IMR-90 (cell line): ENCODE results near the gene TEX22. TPM values are rescaled to one million over a fixed set of nuclear protein-coding genes. Genes with fewer than 3 reads are reported as not detected.

Experiments used
- ATAC-seq: fragments of 200-7000 bp; cut with Tn5 transposase; 2 replicates; pipeline ENCODE4 v1.9.1; 2020; ENCODE audit warnings: low read depth, mild to moderate bottlenecking, moderate library complexity
- BruUV-seq: library from RNA; stranded (reverse); fragments of 400-500 nt; replicated peaks from 2 replicates; lab custom pipeline; 2021; lab: Mats Ljungman, UMichigan
- CTCF ChIA-PET: fragments of 300-600 bp; formaldehyde crosslinking; extraction: SDS; loops from one replicate; lab custom pipeline; 2021; ENCODE audit warnings: antibody characterized with exemption; lab: Yijun Ruan, JAX
- POLR2A ChIA-PET: fragments of 300-600 bp; sonication (Branson Sonifier 250); formaldehyde crosslinking; loops from one replicate; lab custom pipeline; 2022; ENCODE audit warnings: antibody characterized with exemption; ENCODE audit not compliant: unreplicated experiment; lab: Charles Lee
- DNase-seq: peaks from one replicate; pipeline ENCODE4 v3.0.0; 2013
- H2AFZ ChIP-seq: replicated peaks from 2 replicates; pipeline ENCODE3; 2013; ENCODE audit warnings: low read length, mild to moderate bottlenecking; ENCODE audit not compliant: poor library complexity
- H2AK5ac ChIP-seq: 2 replicates; pipeline ENCODE4 v1.6.1; 2013; ENCODE audit warnings: low read depth, low read length, inconsistent platforms
- H2AK9ac ChIP-seq: replicated peaks from 2 replicates; pipeline ENCODE3; 2013; ENCODE audit warnings: mild to moderate bottlenecking, low read depth, low read length, moderate library complexity; ENCODE audit not compliant: poor library complexity
- H2BK120ac ChIP-seq: 2 replicates; pipeline ENCODE4 v1.6.1; 2013; ENCODE audit warnings: low read depth, low read length, inconsistent platforms
- H2BK15ac ChIP-seq: 3 replicates; pipeline ENCODE4 v1.6.1; 2013; ENCODE audit warnings: low read depth, low read length, inconsistent platforms
- H2BK20ac ChIP-seq: 2 replicates; pipeline ENCODE4 v1.6.1; 2013; ENCODE audit warnings: low read depth, mild to moderate bottlenecking, inconsistent platforms, low read length, moderate library complexity
- H2BK5ac ChIP-seq: 2 replicates; pipeline ENCODE4 v1.6.1; 2013; ENCODE audit warnings: mild to moderate bottlenecking, low read depth, low read length, inconsistent platforms; ENCODE audit not compliant: poor library complexity, severe bottlenecking
- H3K14ac ChIP-seq: replicated peaks from 2 replicates; pipeline ENCODE4 v1.6.1; 2013; ENCODE audit warnings: low read depth, low read length, inconsistent platforms
- H3K18ac ChIP-seq: 2 replicates; pipeline ENCODE4 v1.6.1; 2013; ENCODE audit warnings: low read depth, low read length, control low read depth
- H3K23ac ChIP-seq: 2 replicates; pipeline ENCODE4 v1.6.1; 2013; ENCODE audit warnings: low read depth, low read length, inconsistent platforms
- H3K27ac ChIP-seq: 2 replicates; pipeline ENCODE4 v1.5.1; 2013; ENCODE audit warnings: mild to moderate bottlenecking, control low read depth, low read length; ENCODE audit not compliant: insufficient read depth
- H3K27me3 ChIP-seq: 2 replicates; pipeline ENCODE4 v1.6.1; 2013; ENCODE audit warnings: low read length; ENCODE audit not compliant: control insufficient read depth, insufficient read depth
- H3K36me3 ChIP-seq: 2 replicates; pipeline ENCODE4 v1.6.1; 2013; ENCODE audit warnings: low read length, mixed read lengths; ENCODE audit not compliant: control insufficient read depth, insufficient read depth
- H3K4ac ChIP-seq: 2 replicates; pipeline ENCODE4 v1.6.1; 2013; ENCODE audit warnings: low read depth, low read length, inconsistent platforms
- H3K4me1 ChIP-seq: 2 replicates; pipeline ENCODE4 v1.6.1; 2013; ENCODE audit warnings: low read length, mixed read lengths; ENCODE audit not compliant: control insufficient read depth, insufficient read depth
- H3K4me2 ChIP-seq: 2 replicates; pipeline ENCODE4 v1.6.1; 2013; ENCODE audit warnings: low read depth, mild to moderate bottlenecking, control low read depth, low read length, moderate library complexity
- H3K4me3 ChIP-seq: 2 replicates; pipeline ENCODE4 v1.5.1; 2013; ENCODE audit warnings: low read depth, mild to moderate bottlenecking, control low read depth, low read length, moderate library complexity; ENCODE audit not compliant: insufficient read depth
- H3K56ac ChIP-seq: 2 replicates; pipeline ENCODE4 v1.6.1; 2013; ENCODE audit warnings: low read length, inconsistent platforms; ENCODE audit not compliant: insufficient read depth; ENCODE audit errors: extremely low read depth
- H3K79me1 ChIP-seq, 2 experiments: 2 replicates each; pipeline ENCODE4 v1.6.1; 2013; ENCODE audit warnings: low read length in 2 of 2, inconsistent platforms in 1 of 2, low read depth in 1 of 2
- H3K9ac ChIP-seq: 2 replicates; pipeline ENCODE4 v1.6.1; 2013; ENCODE audit warnings: low read depth, low read length, control low read depth
- H3K9me1 ChIP-seq: 2 replicates; pipeline ENCODE4 v1.6.1; 2013; ENCODE audit warnings: low read length, inconsistent platforms; ENCODE audit not compliant: insufficient read depth
- H3K9me3 ChIP-seq: 2 replicates; pipeline ENCODE4 v1.6.1; 2013; ENCODE audit warnings: low read length; ENCODE audit not compliant: control insufficient read depth, insufficient read depth
- H4K20me1 ChIP-seq: 2 replicates; pipeline ENCODE4 v1.6.1; 2013; ENCODE audit warnings: low read length, inconsistent platforms; ENCODE audit not compliant: insufficient read depth
- H4K5ac ChIP-seq: 2 replicates; pipeline ENCODE4 v1.6.1; 2013; ENCODE audit warnings: mild to moderate bottlenecking, low read depth, low read length, control low read depth
- H4K8ac ChIP-seq, 2 experiments: 2 replicates each; pipeline ENCODE4 v1.6.1; 2013; ENCODE audit warnings: low read depth in 2 of 2, low read length in 2 of 2, control low read depth in 1 of 2, inconsistent platforms in 1 of 2
- H4K91ac ChIP-seq: 2 replicates; pipeline ENCODE4 v1.6.1; 2013; ENCODE audit warnings: low read depth, low read length, inconsistent platforms; ENCODE audit not compliant: insufficient read depth
- BHLHE40 ChIP-seq: fragments of 150-350 bp; IDR thresholded peaks from 2 replicates; pipeline ENCODE4 v1.6.1; 2016; ENCODE audit warnings: mild to moderate bottlenecking, low read depth, low read length
- CEBPB ChIP-seq: IDR thresholded peaks from 2 replicates; pipeline ENCODE4 v1.6.1; 2012; ENCODE audit warnings: low read depth, low read length, improper control_type of control experiment
- CTCF ChIP-seq: conservative IDR thresholded peaks from 2 replicates; pipeline ENCODE4 v1.5.1; 2012; ENCODE audit warnings: mild to moderate bottlenecking, low read depth, low read length, improper control_type of control experiment
- MAZ ChIP-seq: IDR thresholded peaks from 2 replicates; pipeline ENCODE4 v1.6.1; 2012; ENCODE audit warnings: low read depth, mild to moderate bottlenecking, low read length, improper control_type of control experiment, moderate library complexity, borderline replicate concordance
- MXI1 ChIP-seq: IDR thresholded peaks from 2 replicates; pipeline ENCODE4 v1.6.1; 2012; ENCODE audit warnings: low read depth, mild to moderate bottlenecking, low read length, moderate library complexity, borderline replicate concordance
- NFE2L2 ChIP-seq: fragments of 150-350 bp; IDR thresholded peaks from 2 replicates; pipeline ENCODE4 v1.6.1; 2016; ENCODE audit warnings: low read depth, mild to moderate bottlenecking, low read length
- RFX5 ChIP-seq: IDR thresholded peaks from 2 replicates; pipeline ENCODE4 v1.8.0; 2012; ENCODE audit warnings: low read depth, mild to moderate bottlenecking, low read length, moderate library complexity
- SMC3 ChIP-seq: fragments of 150-350 bp; IDR thresholded peaks from 2 replicates; pipeline ENCODE4 v1.6.1; 2016; ENCODE audit warnings: low read depth, mild to moderate bottlenecking, antibody characterized with exemption, low read length, moderate library complexity
- WGBS, 2 experiments: methylation state at CpG; one replicate each; pipeline versions ENCODE4 v1.1.5 to v1.1.7; 2013; ENCODE audit warnings: missing lambda C conversion rate in 2 of 2; ENCODE audit not compliant: insufficient read length in 1 of 2; ENCODE audit errors: extremely low coverage in 2 of 2; 5-methylcytosine and 5-hydroxymethylcytosine counted together
- dilution Hi-C: fragments of 300-500 bp; cut with HindIII; formaldehyde crosslinking; loops from one replicate; pipeline ENCODE4 v1.14.3; 2018; ENCODE audit warnings: low sequenced_read_pairs; ENCODE audit not compliant: unreplicated experiment
- in situ Hi-C: fragments of 300-500 bp; cut with MboI; formaldehyde crosslinking; loops from 3 replicates; pipeline ENCODE4 v1.14.3; 2019; ENCODE audit warnings: low sequenced_read_pairs, inconsistent platforms, mixed read lengths
- intact Hi-C: fragments of 100-400 bp; cut with micrococcal nuclease; formaldehyde crosslinking; loops from 2 replicates; pipeline ENCODE4 v1.10.0; 2022
- polyA plus RNA-seq, 3 experiments: library from polyadenylated mRNA; depleted of rRNA; stranded (reverse); fragments of >200 nt; gene quantifications; 2 replicates each; pipeline ENCODE4 v1.2.3, GENCODE V29; 2012; ENCODE audit warnings: low replicate concordance in 1 of 3
- total RNA-seq: library from RNA; depleted of rRNA; stranded (reverse); fragments of >200 nt; gene quantifications from 2 replicates; pipeline ENCODE4 v1.2.3, GENCODE V29; 2012
- TF ChIP-seq, protein P1 (sequence below): fragments of 150-350 bp; IDR thresholded peaks from 2 replicates; pipeline ENCODE4 v1.6.1; 2016; ENCODE audit warnings: low read depth, mild to moderate bottlenecking, low read length, moderate library complexity, borderline replicate concordance

Gene TEX22
- total and polyA plus RNA-seq, 2 of the 4 experiments (the other 2 are of a cell fraction): 0.10 to 0.18 TPM

DNA sequence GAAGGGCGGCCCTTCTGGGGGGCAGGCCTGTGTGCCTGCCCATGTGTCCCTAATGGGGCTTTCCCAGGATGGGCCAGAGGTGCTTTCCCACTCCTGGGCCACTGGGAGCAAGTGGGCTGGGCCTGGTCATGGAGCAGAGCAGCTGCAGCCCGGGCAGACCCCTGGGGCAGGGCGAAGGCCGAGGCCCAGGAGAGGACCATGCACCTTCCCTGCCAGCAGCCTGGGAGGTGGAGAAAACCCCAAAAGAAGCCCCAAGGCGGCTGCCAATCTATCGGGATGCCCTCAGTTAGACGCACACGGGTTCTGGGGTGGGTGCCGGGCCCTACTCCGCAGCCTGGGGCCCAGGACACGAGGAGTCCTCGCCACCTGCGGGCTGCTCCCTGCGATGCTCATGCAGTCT is 60.2 kb downstream of the TEX22 start:
- H3K4me3 ChIP-seq: no peak overlapping the region
- ChIA-PET POLR2A (no interaction called here), CTCF (interaction anchor here (1.0 kb wide), 1 partner anchor 10 kb away, joined by 4 read pairs; no protein-coding TSS in a partner anchor)
- no peak overlapping the region for H3K14ac ChIP-seq
- H3K9me1 ChIP-seq: no peaks in the 10 kb centered on the region
- H3K23ac ChIP-seq: no peak overlapping the region
- no peak overlapping the region for H2AK9ac ChIP-seq
- no peaks in the 10 kb centered on the region; the same call in 1 of the 2 replicates for H4K20me1 ChIP-seq
- H3K4me1 ChIP-seq: no peaks in the 10 kb centered on the region
- no peak overlapping the region for H2BK20ac ChIP-seq
- no peak overlapping the region for H2AK5ac ChIP-seq
- TF ChIP-seq CTCF: no peak
- TF ChIP-seq CEBPB: no peak
- TF ChIP-seq MXI1: no peak
- TF ChIP-seq MAZ: no peak
- no peak for TF ChIP-seq BHLHE40
- TF ChIP-seq, protein P1, sequence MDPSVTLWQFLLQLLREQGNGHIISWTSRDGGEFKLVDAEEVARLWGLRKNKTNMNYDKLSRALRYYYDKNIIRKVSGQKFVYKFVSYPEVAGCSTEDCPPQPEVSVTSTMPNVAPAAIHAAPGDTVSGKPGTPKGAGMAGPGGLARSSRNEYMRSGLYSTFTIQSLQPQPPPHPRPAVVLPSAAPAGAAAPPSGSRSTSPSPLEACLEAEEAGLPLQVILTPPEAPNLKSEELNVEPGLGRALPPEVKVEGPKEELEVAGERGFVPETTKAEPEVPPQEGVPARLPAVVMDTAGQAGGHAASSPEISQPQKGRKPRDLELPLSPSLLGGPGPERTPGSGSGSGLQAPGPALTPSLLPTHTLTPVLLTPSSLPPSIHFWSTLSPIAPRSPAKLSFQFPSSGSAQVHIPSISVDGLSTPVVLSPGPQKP: no peak
- TF ChIP-seq SMC3: no peak
- TF ChIP-seq NFE2L2: no peak
- TF ChIP-seq RFX5: no peak
- in situ Hi-C loops (no loop called here), dilution Hi-C loops (no loop called here), intact Hi-C loops (no loop called here)
- no peaks in the 10 kb centered on the region for H3K9me3 ChIP-seq
- H3K36me3 ChIP-seq: peaks cover 60% of the 10 kb centered on the region
- 75% methylated on average over 4 of the region's 14 CpGs; no CpG with 5 or more reads in 1 of the 2 experiments for WGBS, 2 experiments
- H2AFZ ChIP-seq: no peak overlapping the region
- H3K27ac ChIP-seq: no peak overlapping the region
- H2BK15ac ChIP-seq: no peak overlapping the region
- no peak overlapping the region for H4K5ac ChIP-seq
- H2BK120ac ChIP-seq: no peak overlapping the region
- H3K27me3 ChIP-seq: no peaks in the 10 kb centered on the region
- no peak overlapping the region for H3K4me2 ChIP-seq
- no peak for DNase-seq
- H3K4ac ChIP-seq: no peak overlapping the region
- H3K9ac ChIP-seq: no peak overlapping the region
- no peak overlapping the region for H4K8ac ChIP-seq
- H4K91ac ChIP-seq: no peak overlapping the region
- no peak for ATAC-seq
- H2BK5ac ChIP-seq: no peak overlapping the region
- H3K79me1 ChIP-seq: 0 out of 4 replicates have a peak, but pooled peaks cover 0 to 5% of the 10 kb centered on the region in 2 experiments
- H3K18ac ChIP-seq: no peak overlapping the region
- H3K56ac ChIP-seq: no peak overlapping the region
- BruUV-seq: no TSS peak
